IMR-90 (cell line): Measurements from ENCODE around the gene PPP3CA. TPM values are rescaled to one million over a fixed set of nuclear protein-coding genes. Genes with fewer than 3 reads are reported as not detected.

Experiments
- ATAC-seq: fragments of 200-7000 bp; cut with Tn5 transposase; 2 replicates; pipeline ENCODE4 v1.9.1; 2020; ENCODE audit warnings: low read depth, mild to moderate bottlenecking, moderate library complexity
- BruUV-seq: library from RNA; stranded (reverse); fragments of 400-500 nt; replicated peaks from 2 replicates; lab custom pipeline; 2021; lab: Mats Ljungman, UMichigan
- CTCF ChIA-PET: fragments of 300-600 bp; formaldehyde crosslinking; extraction: SDS; loops from one replicate; lab custom pipeline; 2021; ENCODE audit warnings: antibody characterized with exemption; lab: Yijun Ruan, JAX
- POLR2A ChIA-PET: fragments of 300-600 bp; sonication (Branson Sonifier 250); formaldehyde crosslinking; loops from one replicate; lab custom pipeline; 2022; ENCODE audit warnings: antibody characterized with exemption; ENCODE audit not compliant: unreplicated experiment; lab: Charles Lee
- DNase-seq: peaks from one replicate; pipeline ENCODE4 v3.0.0; 2013
- H2AFZ ChIP-seq: replicated peaks from 2 replicates; pipeline ENCODE3; 2013; ENCODE audit warnings: low read length, mild to moderate bottlenecking; ENCODE audit not compliant: poor library complexity
- H2AK5ac ChIP-seq: 2 replicates; pipeline ENCODE4 v1.6.1; 2013; ENCODE audit warnings: low read depth, low read length, inconsistent platforms
- H2AK9ac ChIP-seq: replicated peaks from 2 replicates; pipeline ENCODE3; 2013; ENCODE audit warnings: mild to moderate bottlenecking, low read depth, low read length, moderate library complexity; ENCODE audit not compliant: poor library complexity
- H2BK120ac ChIP-seq: 2 replicates; pipeline ENCODE4 v1.6.1; 2013; ENCODE audit warnings: low read depth, low read length, inconsistent platforms
- H2BK15ac ChIP-seq: 3 replicates; pipeline ENCODE4 v1.6.1; 2013; ENCODE audit warnings: low read depth, low read length, inconsistent platforms
- H2BK20ac ChIP-seq: 2 replicates; pipeline ENCODE4 v1.6.1; 2013; ENCODE audit warnings: low read depth, mild to moderate bottlenecking, inconsistent platforms, low read length, moderate library complexity
- H2BK5ac ChIP-seq: 2 replicates; pipeline ENCODE4 v1.6.1; 2013; ENCODE audit warnings: mild to moderate bottlenecking, low read depth, low read length, inconsistent platforms; ENCODE audit not compliant: poor library complexity, severe bottlenecking
- H3K14ac ChIP-seq: replicated peaks from 2 replicates; pipeline ENCODE4 v1.6.1; 2013; ENCODE audit warnings: low read depth, low read length, inconsistent platforms
- H3K18ac ChIP-seq: 2 replicates; pipeline ENCODE4 v1.6.1; 2013; ENCODE audit warnings: low read depth, low read length, control low read depth
- H3K23ac ChIP-seq: 2 replicates; pipeline ENCODE4 v1.6.1; 2013; ENCODE audit warnings: low read depth, low read length, inconsistent platforms
- H3K27ac ChIP-seq: 2 replicates; pipeline ENCODE4 v1.5.1; 2013; ENCODE audit warnings: mild to moderate bottlenecking, control low read depth, low read length; ENCODE audit not compliant: insufficient read depth
- H3K27me3 ChIP-seq: 2 replicates; pipeline ENCODE4 v1.6.1; 2013; ENCODE audit warnings: low read length; ENCODE audit not compliant: control insufficient read depth, insufficient read depth
- H3K36me3 ChIP-seq: 2 replicates; pipeline ENCODE4 v1.6.1; 2013; ENCODE audit warnings: low read length, mixed read lengths; ENCODE audit not compliant: control insufficient read depth, insufficient read depth
- H3K4ac ChIP-seq: 2 replicates; pipeline ENCODE4 v1.6.1; 2013; ENCODE audit warnings: low read depth, low read length, inconsistent platforms
- H3K4me1 ChIP-seq: 2 replicates; pipeline ENCODE4 v1.6.1; 2013; ENCODE audit warnings: low read length, mixed read lengths; ENCODE audit not compliant: control insufficient read depth, insufficient read depth
- H3K4me2 ChIP-seq: 2 replicates; pipeline ENCODE4 v1.6.1; 2013; ENCODE audit warnings: low read depth, mild to moderate bottlenecking, control low read depth, low read length, moderate library complexity
- H3K4me3 ChIP-seq: 2 replicates; pipeline ENCODE4 v1.5.1; 2013; ENCODE audit warnings: low read depth, mild to moderate bottlenecking, control low read depth, low read length, moderate library complexity; ENCODE audit not compliant: insufficient read depth
- H3K56ac ChIP-seq: 2 replicates; pipeline ENCODE4 v1.6.1; 2013; ENCODE audit warnings: low read length, inconsistent platforms; ENCODE audit not compliant: insufficient read depth; ENCODE audit errors: extremely low read depth
- H3K79me1 ChIP-seq, 2 experiments: 2 replicates each; pipeline ENCODE4 v1.6.1; 2013; ENCODE audit warnings: low read length in 2 of 2, inconsistent platforms in 1 of 2, low read depth in 1 of 2
- H3K9ac ChIP-seq: 2 replicates; pipeline ENCODE4 v1.6.1; 2013; ENCODE audit warnings: low read depth, low read length, control low read depth
- H3K9me1 ChIP-seq: 2 replicates; pipeline ENCODE4 v1.6.1; 2013; ENCODE audit warnings: low read length, inconsistent platforms; ENCODE audit not compliant: insufficient read depth
- H3K9me3 ChIP-seq: 2 replicates; pipeline ENCODE4 v1.6.1; 2013; ENCODE audit warnings: low read length; ENCODE audit not compliant: control insufficient read depth, insufficient read depth
- H4K20me1 ChIP-seq: 2 replicates; pipeline ENCODE4 v1.6.1; 2013; ENCODE audit warnings: low read length, inconsistent platforms; ENCODE audit not compliant: insufficient read depth
- H4K5ac ChIP-seq: 2 replicates; pipeline ENCODE4 v1.6.1; 2013; ENCODE audit warnings: mild to moderate bottlenecking, low read depth, low read length, control low read depth
- H4K8ac ChIP-seq, 2 experiments: 2 replicates each; pipeline ENCODE4 v1.6.1; 2013; ENCODE audit warnings: low read depth in 2 of 2, low read length in 2 of 2, control low read depth in 1 of 2, inconsistent platforms in 1 of 2
- H4K91ac ChIP-seq: 2 replicates; pipeline ENCODE4 v1.6.1; 2013; ENCODE audit warnings: low read depth, low read length, inconsistent platforms; ENCODE audit not compliant: insufficient read depth
- CEBPB ChIP-seq: IDR thresholded peaks from 2 replicates; pipeline ENCODE4 v1.6.1; 2012; ENCODE audit warnings: low read depth, low read length, improper control_type of control experiment
- FOS ChIP-seq: fragments of 150-350 bp; IDR thresholded peaks from 2 replicates; pipeline ENCODE4 v1.6.1; 2016; ENCODE audit warnings: low read depth, low read length
- MAFK ChIP-seq: IDR thresholded peaks from 2 replicates; pipeline ENCODE4 v1.6.1; 2012; ENCODE audit warnings: low read depth, low read length, improper control_type of control experiment
- MAZ ChIP-seq: IDR thresholded peaks from 2 replicates; pipeline ENCODE4 v1.6.1; 2012; ENCODE audit warnings: low read depth, mild to moderate bottlenecking, low read length, improper control_type of control experiment, moderate library complexity, borderline replicate concordance
- MXI1 ChIP-seq: IDR thresholded peaks from 2 replicates; pipeline ENCODE4 v1.6.1; 2012; ENCODE audit warnings: low read depth, mild to moderate bottlenecking, low read length, moderate library complexity, borderline replicate concordance
- RAD21 ChIP-seq: IDR thresholded peaks from 2 replicates; pipeline ENCODE4 v1.6.1; 2012; ENCODE audit warnings: low read length, improper control_type of control experiment
- WGBS, 2 experiments: methylation state at CpG; one replicate each; pipeline versions ENCODE4 v1.1.5 to v1.1.7; 2013; ENCODE audit warnings: missing lambda C conversion rate in 2 of 2; ENCODE audit not compliant: insufficient read length in 1 of 2; ENCODE audit errors: extremely low coverage in 2 of 2; 5-methylcytosine and 5-hydroxymethylcytosine counted together
- dilution Hi-C: fragments of 300-500 bp; cut with HindIII; formaldehyde crosslinking; loops from one replicate; pipeline ENCODE4 v1.14.3; 2018; ENCODE audit warnings: low sequenced_read_pairs; ENCODE audit not compliant: unreplicated experiment
- in situ Hi-C: fragments of 300-500 bp; cut with MboI; formaldehyde crosslinking; loops from 3 replicates; pipeline ENCODE4 v1.14.3; 2019; ENCODE audit warnings: low sequenced_read_pairs, inconsistent platforms, mixed read lengths
- intact Hi-C: fragments of 100-400 bp; cut with micrococcal nuclease; formaldehyde crosslinking; loops from 2 replicates; pipeline ENCODE4 v1.10.0; 2022
- polyA plus RNA-seq, 3 experiments: library from polyadenylated mRNA; depleted of rRNA; stranded (reverse); fragments of >200 nt; gene quantifications; 2 replicates each; pipeline ENCODE4 v1.2.3, GENCODE V29; 2012; ENCODE audit warnings: low replicate concordance in 1 of 3
- total RNA-seq: library from RNA; depleted of rRNA; stranded (reverse); fragments of >200 nt; gene quantifications from 2 replicates; pipeline ENCODE4 v1.2.3, GENCODE V29; 2012
- TF ChIP-seq, protein P1 (sequence below): conservative IDR thresholded peaks from 2 replicates; pipeline ENCODE4 v1.5.1; 2012; ENCODE audit warnings: mild to moderate bottlenecking, low read depth, low read length, improper control_type of control experiment
- TF ChIP-seq, protein P2 (sequence below): fragments of 150-350 bp; IDR thresholded peaks from 2 replicates; pipeline ENCODE4 v1.6.1; 2016; ENCODE audit warnings: low read depth, mild to moderate bottlenecking, low read length, moderate library complexity, borderline replicate concordance

Gene PPP3CA
- total and polyA plus RNA-seq, 2 of the 4 experiments (the other 2 are of a cell fraction): 14.5 to 48.6 TPM

DNA sequence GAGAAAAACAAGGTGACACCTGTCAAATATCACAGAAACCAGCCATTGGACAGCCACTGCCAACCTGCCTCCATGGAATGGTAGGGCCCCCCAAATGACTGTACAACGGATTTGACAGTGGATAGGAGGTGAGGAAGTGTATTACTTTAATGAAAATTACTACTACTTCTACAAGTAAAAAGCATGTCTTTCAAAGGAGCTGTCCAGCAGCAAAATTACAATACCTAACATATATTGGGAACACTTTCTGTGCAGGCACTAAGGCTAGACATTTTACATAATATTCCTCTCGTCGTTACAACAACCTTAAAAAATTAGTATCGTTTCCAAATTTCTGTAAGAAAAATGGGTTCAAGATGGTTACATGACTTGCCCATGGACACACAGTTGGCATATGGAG is 14.9 kb downstream of the PPP3CA start:
- H3K36me3 ChIP-seq: no peaks in the 10 kb centered on the region
- H4K20me1 ChIP-seq: peaks cover 28% of the 10 kb centered on the region; the same call in 1 of the 2 replicates
- intact Hi-C loops: no loop called here

More for the DNA sequence above, 14.9 kb downstream of the PPP3CA start:
- no peak overlapping the region for H3K4ac ChIP-seq
- H2AK5ac ChIP-seq: no peak overlapping the region
- H3K9me3 ChIP-seq: no peaks in the 10 kb centered on the region
- no peak overlapping the region for H3K4me3 ChIP-seq
- no peak overlapping the region for H3K23ac ChIP-seq
- ChIA-PET CTCF (no interaction called here), POLR2A (no interaction called here)
- H3K79me1 ChIP-seq: peaks cover 31 to 69% of the 10 kb centered on the region in 2 experiments
- no peaks in the 10 kb centered on the region; the same call in 1 of the 2 replicates for H3K9me1 ChIP-seq
- H3K27me3 ChIP-seq: no peaks in the 10 kb centered on the region
- no peak overlapping the region for H2BK120ac ChIP-seq
- H3K27ac ChIP-seq: no peak overlapping the region
- TF ChIP-seq MAZ: no peak
- no peak for TF ChIP-seq FOS
- TF ChIP-seq, protein P1, sequence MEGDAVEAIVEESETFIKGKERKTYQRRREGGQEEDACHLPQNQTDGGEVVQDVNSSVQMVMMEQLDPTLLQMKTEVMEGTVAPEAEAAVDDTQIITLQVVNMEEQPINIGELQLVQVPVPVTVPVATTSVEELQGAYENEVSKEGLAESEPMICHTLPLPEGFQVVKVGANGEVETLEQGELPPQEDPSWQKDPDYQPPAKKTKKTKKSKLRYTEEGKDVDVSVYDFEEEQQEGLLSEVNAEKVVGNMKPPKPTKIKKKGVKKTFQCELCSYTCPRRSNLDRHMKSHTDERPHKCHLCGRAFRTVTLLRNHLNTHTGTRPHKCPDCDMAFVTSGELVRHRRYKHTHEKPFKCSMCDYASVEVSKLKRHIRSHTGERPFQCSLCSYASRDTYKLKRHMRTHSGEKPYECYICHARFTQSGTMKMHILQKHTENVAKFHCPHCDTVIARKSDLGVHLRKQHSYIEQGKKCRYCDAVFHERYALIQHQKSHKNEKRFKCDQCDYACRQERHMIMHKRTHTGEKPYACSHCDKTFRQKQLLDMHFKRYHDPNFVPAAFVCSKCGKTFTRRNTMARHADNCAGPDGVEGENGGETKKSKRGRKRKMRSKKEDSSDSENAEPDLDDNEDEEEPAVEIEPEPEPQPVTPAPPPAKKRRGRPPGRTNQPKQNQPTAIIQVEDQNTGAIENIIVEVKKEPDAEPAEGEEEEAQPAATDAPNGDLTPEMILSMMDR: no peak
- TF ChIP-seq RAD21: no peak
- TF ChIP-seq MAFK: no peak
- TF ChIP-seq MXI1: no peak
- TF ChIP-seq CEBPB: no peak
- TF ChIP-seq, protein P2, sequence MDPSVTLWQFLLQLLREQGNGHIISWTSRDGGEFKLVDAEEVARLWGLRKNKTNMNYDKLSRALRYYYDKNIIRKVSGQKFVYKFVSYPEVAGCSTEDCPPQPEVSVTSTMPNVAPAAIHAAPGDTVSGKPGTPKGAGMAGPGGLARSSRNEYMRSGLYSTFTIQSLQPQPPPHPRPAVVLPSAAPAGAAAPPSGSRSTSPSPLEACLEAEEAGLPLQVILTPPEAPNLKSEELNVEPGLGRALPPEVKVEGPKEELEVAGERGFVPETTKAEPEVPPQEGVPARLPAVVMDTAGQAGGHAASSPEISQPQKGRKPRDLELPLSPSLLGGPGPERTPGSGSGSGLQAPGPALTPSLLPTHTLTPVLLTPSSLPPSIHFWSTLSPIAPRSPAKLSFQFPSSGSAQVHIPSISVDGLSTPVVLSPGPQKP: no peak
- no peak overlapping the region for H2AK9ac ChIP-seq
- H2BK20ac ChIP-seq: no peak overlapping the region
- no peak overlapping the region for H3K56ac ChIP-seq
- no peak overlapping the region for H3K14ac ChIP-seq
- no peak overlapping the region for H4K91ac ChIP-seq
- dilution Hi-C loops (no loop called here), in situ Hi-C loops (no loop called here)
- H4K5ac ChIP-seq: no peak overlapping the region
- H2BK15ac ChIP-seq: no peak overlapping the region
- WGBS, 2 experiments: no CpG with 5 or more reads among the region's 4 CpGs
- ATAC-seq: no peak
- no peak overlapping the region for H3K9ac ChIP-seq
- DNase-seq: peak; percentile 18
- no TSS peak for BruUV-seq
- no peaks in the 10 kb centered on the region for H3K4me1 ChIP-seq
- H4K8ac ChIP-seq: no peak overlapping the region
- no peak overlapping the region for H2BK5ac ChIP-seq
- H3K4me2 ChIP-seq: no peak overlapping the region
- no peak overlapping the region for H2AFZ ChIP-seq
- H3K18ac ChIP-seq: no peak overlapping the region
